ENCODE measurements around the gene RASL12. TPM values are rescaled to one million over a fixed set of nuclear protein-coding genes. Genes with fewer than 3 reads are reported as not detected.
A peak's percentile ranks its signal among the peaks of the same experiment; 100 is the strongest.
"Not testable (repeated sequence)": the region's sequence is repeated elsewhere in the genome, so short reads cannot be mapped to it uniquely, and the experiment has no call there.

The RASL12 gene
- total RNA-seq, 1 donor from 2014 or later, result 32.8 TPM

DNA sequence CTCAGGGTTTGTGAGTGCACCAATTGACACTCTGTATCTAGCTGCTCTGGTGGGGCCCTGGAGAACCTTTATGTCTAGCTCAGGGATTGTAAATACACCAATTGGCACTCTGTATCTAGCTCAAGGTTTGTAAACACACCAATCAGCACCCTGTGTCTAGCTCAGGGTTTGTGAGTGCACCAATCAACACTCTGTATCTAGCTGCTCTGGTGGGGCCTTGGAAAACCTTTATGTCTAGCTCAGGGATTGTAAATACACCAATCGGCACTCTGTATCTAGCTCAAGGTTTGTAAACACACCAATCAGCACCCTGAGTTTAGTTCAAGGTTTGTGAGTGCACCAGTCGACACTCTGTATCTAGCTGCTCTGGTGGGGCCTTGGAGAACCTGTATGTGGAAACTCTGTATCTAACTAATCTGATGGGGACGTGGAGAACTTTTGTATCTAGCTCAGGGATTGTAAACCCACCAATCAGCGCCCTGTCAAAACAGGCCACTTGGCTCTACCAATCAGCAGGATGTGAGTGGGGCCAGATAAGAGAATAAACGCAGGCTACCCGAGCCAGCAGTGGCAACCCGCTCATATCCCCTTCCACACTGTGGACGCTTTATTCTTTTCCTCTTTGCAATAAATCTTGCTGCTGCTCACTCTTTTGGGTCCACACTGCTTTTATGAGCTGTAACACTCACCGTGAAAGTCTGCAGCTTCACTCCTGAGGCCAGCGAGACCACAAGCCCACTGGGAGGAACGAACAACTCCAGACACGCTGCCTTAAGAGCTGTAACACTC lies 8.0 kb upstream of the RASL12 start:
- DNase-seq, result not testable (repeated sequence)

DNA sequence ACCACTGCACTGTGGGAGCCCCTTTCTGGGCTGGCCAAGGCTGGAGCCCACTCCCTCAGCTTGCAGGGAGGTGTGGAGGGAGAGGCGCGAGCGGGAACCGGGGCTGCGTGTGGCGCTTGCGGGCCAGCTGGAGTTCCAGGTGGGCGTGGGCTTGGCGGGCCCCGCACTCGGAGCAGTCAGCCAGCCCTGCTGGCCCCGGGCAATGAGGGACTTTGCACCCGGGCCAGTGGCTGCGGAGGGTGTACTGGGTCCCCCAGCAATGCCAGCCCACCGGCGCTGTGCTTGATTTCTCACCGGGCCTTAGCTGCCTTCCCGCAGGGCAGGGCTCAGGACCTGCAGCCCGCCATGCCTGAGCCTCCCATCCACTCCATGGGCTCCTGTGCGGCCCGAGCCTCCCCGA lies 7.2 kb upstream of the RASL12 start:
- DNase-seq, result not testable (repeated sequence)

DNA sequence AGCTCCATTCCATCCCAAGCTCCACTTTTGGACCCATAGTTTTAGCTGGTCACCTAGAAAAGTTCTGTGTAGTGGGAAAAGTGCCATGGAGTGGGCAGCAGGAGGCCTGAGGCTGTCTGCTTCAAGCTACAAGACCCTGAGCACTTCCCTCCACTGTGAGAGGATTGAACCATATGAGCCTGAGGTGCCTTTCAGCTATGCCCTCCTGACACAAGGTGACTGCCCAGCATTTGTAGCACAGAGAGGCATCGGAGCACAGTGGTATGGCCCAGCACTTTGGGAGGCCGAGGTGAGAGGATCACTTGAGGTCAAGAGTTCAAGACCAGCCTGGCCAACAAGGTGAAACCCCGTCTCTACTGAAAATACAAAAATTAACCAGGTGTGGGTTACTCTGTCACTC lies 4.8 kb upstream of the RASL12 start:
- no peak for DNase-seq

DNA sequence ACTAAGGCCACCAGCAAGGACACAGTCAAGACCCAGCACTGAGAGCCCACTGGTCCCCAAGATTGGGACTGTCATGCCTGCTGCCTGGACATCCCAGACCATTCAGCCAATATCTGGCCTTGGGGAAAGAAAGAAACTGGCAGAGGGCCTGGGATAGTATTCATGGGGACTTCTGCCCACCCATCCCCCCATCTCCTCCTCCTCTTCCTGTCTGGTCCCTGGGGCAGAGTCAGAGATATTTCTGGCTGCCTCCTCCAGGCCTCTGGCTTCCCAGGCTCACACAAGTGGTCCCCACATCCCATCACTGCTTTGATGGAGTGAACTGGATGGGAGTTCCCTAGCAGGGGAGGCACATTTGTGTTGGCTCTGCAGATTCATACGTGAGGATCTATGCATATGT lies 4.2 kb upstream of the RASL12 start:
- no peak for DNase-seq

DNA sequence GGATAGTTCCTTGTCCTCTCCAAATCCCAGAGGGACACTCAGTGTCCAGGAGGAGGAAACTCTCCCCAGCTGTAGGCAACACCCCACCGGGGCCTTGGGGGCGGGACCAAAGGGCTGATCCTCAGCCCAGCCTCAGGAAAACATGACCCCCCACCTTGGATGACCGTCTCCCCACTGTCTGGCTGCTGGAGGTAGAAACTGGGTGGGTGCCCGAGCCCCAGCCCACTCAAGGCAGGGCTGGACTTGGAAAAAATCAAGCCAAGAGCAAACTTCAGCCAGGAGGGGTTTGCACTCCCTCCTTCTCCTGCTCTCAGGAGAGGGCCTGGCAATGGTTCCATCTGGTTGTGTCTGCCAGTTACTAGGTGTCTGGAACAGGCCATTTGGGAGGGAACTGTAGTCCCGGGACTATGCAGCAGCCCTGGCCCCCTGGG lies 3.6 kb upstream of the RASL12 start:
- no peak for DNase-seq

DNA sequence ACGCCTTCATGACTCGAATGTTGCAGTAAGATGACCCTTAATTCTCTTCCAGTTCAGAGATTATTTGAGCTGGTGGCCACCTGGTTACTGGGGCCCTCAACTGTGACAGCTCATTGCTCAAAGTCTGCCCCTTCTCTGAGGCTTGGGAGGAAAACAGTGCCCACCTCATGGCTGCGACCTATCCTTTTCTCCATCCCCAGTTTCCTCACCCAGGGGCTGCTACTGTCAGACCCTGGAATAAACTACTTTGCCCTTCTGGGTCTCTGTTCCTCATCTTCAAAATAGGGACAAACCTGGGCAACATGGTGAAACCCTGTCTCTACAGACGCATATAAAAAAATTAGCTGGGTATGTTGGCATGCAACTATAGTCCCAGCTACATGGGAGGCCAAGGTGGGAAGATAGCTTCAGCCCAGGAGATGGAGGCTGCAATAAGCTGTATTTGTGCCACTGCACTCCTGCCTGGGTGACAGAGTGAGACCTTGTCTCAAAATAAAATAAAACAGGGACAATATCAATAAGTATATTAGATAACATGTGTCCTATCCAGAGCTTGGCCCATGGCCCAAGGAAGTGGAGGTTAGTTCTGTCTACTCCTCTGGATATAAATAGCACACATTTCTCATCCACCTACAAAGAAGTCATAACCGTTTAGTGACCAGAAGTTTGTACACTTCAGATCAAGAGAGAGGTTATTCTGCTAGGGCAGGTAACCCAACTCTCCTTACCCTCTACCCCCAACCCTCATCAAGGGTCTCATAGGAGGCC lies 2.2 kb upstream of the RASL12 start:
- no peak for DNase-seq

DNA sequence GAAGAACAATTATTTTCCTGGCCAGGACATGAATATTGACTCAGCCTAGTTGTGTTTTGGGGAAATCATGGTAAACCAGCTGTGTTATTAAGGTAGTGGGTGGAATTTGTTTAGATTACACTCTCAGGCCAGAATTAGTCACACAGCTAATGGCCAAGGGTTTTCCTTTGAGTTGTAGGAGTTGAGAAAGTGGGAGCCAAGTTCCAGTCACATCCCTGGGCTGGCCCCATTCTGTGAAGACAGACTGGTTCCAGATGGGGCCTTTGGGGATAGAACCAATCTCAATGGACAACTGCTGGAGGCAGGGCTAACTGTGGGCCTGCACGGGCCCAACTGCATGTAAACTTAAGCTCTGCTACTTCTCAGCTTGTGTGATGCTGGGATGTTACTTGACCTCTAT lies 1.4 kb upstream of the RASL12 start:
- peak; percentile 81 for DNase-seq

DNA sequence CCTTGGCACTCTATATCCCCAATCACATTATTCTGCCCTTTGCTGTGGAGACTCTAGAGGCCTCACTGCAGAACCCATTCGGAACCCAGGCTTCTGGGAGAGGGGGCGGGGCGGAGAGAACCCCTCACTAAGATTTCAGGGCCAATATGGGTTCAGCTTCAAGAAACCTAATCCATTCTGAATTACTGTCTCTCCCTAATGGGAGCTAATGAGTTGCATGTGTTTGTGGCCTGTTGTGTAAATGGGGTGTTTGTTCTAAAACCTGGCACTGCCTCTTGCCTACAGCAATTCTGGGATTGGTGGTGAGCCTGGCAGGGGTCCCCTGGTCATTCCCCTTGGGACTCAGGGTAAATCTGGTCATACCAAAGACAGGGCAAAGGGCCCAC lies 605 bp upstream of the RASL12 start:
- no peak for DNase-seq

DNA sequence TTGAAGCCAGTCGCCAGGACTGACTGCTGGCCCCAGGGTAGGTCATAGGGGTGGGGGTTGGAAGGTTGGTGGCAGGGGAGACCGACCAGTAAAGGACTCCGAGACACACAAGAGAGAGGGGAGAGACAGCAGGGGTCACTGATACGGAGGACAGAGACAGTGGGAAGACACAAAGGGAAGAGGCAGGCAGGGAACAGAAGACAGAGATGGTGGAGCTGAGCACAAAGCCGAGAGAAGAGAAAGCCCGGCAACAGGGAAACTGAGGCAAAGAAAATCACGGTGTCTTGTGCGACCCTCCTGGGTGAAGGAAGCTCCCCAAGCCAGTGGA lies 510 bp downstream of the RASL12 start:
- DNase-seq, result no peak

DNA sequence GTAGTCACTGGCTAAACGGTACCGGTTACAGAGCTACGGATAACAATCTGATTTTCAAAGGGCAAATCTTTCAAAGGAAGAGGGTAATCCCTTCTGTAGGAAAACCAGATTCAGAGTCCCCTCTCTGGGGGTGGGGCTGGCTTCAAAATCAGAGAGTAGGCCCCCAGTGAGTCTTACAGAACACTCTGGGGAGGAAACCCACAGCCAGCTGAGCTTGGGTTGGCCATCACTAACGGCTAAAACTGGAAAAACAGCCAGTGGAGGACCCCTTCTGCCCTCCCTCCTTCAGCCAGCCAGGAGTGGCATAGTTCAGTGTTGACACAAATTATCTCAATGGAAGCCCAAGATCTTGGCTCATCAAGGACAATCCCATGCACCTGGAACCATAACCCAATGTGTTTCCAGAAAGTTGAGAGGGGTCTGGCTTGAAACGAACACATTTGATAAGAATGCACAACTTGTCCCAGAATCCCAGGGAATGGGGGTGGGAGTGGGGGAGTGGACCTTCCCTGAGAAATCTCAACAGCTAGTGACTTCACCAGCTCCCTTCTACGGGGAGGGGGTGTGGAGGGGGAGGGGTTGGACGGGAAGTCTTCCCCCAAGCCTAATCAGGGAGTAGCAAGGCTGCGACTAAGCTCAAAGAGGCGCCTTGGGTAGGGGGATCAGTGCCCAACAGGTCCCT lies 1.0 kb downstream of the RASL12 start:
- DNase-seq, result no peak

DNA sequence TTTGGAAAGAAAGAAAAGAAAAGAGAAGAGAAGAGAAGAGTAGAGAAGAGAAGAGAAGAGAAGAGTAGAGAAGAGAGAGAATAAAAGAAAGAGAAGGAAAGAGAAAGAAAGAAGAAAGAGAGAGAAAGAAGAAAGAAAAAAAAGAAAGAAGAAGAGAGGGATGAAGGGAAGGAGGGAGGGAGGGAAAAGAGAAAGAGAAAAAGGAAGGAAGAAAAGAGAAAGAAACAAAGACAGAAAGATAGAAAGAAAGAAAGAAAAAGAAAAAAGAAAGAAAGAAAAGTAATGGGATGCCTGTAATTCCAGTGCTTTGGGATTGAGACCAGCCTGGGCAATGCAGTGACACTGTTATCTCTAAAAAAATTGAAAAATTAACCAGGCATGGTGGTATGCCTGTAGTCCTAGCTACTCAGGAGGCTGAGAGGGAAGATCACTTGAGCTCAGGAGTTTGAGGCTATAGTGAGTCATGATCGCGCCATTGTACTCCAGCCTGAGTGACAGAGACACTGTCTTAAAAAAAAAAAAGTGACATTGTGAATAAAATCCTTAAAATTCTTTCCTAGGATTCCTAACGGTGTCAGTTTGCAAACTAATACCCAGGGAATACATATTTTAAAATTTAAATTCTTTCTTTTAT lies 1.7 kb downstream of the RASL12 start:
- DNase-seq, result no peak

DNA sequence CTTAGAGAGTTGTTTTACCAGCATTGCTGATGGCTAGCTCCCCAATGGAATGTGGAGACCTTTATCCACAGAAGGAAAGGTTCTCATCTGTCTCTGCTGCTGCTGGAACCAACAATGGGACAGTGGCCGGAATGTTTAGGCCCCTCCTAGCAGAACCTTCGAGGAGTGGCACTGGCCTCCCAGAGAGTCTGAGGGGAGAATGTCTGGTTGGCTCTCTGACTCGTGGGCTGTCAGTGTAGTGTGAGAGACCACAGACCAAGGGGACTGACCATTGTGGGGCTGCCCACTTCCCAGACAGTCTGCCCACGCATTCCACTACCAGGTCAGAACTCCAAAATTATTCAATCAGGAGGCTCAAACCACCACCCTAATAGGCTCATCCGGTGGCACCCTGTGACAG lies 5.1 kb downstream of the RASL12 start:
- no peak for DNase-seq

DNA sequence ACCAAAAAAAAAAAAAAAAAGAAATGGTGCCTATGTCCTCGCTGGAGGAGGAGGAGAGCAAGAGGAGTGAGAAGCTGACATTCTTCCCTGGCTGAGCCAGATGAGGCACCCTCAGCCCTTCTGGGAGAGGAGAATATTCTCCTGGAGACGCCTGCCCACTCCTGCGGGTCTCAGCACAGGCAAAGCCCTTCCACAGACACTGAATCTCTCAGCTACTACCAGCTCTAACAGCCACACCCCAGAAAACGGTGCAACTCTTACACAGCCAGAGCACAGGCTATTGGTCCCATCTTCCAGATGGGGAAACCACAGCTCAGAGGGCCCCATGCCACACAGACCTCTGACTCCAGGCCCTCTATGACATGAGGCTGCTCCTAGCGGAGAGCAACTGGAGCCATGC lies 5.7 kb downstream of the RASL12 start:
- DNase-seq, result no peak

DNA sequence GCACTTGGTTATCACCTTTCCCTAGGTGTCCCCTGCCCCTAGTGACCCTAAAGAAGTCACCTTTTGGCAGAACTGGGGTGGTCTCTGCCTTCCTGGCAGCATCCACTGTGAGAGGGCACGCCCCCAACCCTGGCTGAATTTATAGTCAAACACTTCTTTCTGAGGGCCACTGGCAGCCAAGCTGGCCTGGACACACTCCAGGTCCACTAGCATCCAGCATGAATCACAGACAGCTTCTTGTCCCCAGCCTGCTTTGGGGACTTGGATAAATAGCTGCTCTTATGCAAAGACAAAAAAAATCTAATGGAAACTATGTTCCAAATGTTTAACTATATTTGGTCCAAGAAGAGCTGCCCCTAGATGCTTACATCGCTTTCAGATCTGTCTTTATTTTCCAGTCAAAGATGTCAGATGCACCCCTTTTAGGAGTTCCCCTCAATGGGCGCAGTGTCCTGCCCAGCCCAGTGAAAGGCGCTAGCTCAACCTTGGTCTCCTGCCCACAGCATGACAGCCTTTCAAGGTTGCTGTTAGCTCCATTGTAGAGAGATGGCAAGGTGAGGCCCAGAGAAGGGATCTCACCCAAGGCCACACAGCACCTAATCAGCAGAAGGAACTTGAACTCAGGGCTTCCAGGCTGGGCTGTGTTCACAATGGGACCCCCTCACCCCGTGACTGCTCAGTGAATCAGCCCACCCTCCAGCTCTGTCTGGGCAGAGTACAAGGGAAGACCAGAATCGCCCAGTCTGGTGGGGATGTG lies 7.0 kb downstream of the RASL12 start:
- no peak for DNase-seq

DNA sequence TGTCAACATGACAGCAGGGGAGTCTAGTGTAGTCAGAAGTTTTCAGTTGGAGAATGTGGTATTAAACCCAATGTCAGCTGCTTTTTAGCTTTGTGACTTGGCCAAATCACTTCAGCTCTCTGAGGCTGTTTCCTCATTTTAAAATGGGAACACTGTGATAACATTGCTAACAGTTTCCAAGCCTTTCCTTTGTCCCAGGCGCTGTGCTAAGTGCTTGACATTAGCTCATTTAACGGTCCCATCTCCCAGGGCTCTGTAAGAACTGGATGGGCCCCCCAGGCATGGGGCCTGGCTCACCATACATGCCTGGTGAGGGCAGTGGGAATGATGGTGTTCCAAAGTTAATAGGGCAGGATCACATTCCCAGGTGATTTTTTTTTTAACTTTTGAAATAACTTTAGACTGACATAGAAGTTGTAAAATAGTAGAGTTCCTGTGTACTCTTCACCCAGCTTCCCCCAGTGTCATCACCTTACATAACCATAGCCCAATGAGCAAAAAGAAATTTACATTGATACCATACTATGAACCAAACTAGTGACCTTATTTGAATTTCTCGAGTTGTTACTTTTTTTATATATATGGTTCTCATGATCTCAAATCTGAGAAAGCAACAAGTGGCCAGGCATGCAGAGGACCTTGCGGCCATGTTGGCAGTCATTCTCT lies 7.7 kb downstream of the RASL12 start:
- no peak for DNase-seq

DNA sequence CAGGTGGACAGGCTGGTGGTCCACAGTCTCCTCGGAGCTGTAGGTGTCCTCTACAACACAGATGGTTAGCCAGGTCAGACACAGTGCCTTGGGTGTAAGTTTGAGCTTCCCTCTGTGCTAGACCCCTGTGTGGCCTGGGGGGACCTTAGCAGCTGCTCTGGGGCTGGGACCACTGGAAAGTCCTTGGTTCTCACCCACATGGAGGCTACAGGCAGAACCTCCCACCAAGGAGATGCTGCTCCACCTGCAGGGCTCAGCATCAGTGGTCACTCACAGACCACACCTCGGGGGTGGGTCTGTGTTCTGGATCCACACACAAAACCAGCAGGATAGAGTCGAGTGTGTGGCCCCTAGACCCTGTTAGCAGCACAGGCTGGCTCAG lies 8.4 kb downstream of the RASL12 start:
- no peak for DNase-seq

DNA sequence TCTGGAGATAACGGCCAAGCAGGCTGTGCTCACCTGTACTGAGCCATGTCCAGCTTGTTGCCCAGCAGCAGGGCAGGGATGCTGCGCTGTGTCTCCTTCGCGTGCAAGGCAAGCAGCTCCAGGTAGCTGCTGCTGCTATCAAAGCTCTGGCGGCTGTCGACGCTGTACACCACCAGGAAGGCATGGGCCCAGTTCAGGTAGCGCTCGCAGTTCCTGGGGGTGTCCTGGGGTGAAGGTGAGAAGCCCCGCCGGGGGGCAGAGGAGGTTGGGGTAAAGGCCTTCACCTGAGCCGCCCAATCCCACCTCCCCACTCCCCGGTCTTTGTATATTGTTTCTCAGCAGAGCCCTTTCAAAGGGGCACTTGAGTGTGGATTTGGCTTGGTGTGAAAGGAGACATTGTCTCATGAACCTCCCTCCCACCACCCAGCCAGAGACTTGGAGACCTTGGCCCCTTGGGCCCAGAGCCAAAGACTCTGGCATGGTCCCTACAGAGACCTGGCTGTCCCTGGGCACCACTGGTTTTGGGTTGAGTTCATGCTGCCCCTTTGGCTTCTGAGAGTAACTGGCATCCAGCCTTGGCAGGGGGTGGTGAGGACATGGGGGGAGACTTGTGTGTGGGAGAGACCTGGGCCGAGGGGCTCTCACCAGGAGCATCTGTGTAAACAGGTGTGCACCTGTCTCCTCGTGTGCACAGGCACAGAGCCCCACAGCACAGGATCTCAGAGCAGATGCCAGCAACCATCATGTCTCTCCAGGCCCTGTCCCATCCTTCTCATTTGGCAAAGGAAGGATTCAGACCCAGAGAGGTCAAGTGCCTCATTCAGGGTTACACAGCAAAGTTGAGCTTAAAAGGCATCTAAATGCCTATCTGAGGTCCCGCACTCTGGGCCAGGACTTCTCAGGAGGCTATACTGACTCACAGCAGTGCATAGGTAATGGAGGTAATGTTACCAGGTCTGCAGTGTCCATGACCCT lies 9.1 kb downstream of the RASL12 start:
- DNase-seq, result no peak

DNA sequence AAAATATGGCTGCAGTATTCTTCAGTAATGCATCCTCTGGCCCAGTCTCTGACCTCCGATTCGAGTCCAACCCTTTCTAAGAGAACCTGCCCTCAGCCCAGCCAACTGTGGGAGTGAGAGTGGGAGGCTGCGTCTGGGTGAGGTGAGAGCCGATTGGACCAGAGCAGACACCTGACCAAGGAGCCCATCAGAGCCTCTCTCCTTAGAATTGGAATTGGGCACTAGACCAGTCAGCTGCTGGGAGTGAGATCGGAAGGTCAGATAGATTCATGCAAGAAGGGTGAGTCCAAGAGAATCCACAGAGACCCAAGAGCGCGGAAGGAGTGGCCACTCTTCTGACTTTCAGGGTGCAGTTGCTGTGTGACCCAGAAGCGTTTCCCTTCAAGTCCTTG lies 10.2 kb downstream of the RASL12 start:
- no peak for DNase-seq

DNA sequence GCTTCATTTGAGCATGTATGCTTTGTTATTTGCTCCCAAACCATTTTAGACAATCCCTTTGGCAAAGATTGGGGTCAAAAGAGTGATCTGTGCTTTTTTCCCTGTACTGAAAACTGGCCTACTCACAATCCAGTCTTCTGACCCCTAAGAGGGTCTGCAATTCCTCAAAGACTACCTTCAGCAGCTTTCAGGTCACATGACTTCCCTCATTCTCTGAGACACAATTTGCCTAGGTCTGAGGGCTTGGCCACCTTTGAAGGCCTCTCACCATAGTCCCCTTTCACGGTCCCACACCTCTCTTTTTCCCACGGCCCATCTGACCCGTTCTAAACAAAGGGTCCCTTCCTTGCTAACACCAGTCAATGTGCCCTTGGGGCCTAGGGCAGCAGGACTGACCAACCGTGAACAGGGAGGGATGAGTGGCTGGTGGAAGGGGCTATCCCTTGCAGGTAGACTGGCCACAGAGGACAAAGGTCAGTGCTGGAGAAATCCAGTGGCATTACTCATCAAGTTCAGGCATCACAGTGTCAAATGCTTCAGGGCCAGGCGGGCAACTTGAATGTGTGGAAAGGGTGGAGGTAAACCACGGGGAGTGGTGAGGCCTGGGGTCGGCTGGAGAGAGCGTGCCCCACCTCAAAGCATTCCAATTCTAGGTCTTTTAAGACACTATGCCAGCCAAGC lies 10.8 kb downstream of the RASL12 start:
- no peak for DNase-seq

DNA sequence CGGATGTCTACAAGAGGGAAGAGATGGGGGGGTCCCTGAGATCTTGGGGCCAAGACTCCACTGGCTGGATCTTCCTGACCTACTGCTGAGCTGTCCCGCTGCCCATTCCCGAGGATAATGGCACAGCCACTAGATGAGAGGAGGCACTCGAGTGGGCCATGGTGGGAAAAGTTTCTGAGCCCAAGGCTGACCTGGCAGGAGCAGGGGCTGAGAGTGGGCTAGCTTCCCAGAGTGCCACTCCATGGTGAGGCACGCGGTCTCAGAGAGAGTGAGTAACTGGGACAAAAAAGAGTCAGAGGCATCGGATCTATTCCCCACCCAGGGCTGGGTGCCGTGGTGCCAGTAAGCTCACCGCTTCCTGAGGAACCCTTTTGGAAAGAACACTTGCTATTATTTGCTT lies 11.7 kb downstream of the RASL12 start:
- DNase-seq, result no peak

All from tongue (tissue), 2 donors.